ENCODE results near the gene BICRAL.

Gene BICRAL

DNA sequence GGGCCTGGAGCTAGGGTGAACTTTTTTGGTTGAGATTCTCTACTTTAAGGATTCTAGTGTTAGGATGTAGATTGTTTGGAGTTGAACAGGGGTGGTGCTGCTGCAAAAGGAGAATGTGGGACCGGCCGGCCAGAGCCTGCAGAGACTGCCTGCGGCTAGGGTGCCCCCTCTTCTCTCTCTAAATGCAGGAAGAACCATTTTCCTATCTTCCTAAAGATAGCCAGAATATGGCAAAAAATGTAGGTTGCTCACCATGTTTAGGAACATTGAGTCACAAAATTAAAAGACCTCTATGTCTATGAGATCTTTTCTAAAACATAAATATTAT is 39.5 kb downstream of the BICRAL start:
- TF ChIP-seq CTCF (IDR thresholded peaks at IDR 0.05; ENCODE audit: control insufficient read depth, extremely low read depth, insufficient read depth) = no peak
- H3K4me3 ChIP-seq (ENCODE audit: low read depth, low read length) = no peak overlapping the region
- no peak for DNase-seq (ENCODE audit: low read depth)

GRCh38 chr6:42821846-42822245 is 40.0 kb downstream of the BICRAL start:
- no peak for DNase-seq (ENCODE audit: low read depth)
- TF ChIP-seq CTCF (IDR thresholded peaks at IDR 0.05; ENCODE audit: control insufficient read depth, extremely low read depth, insufficient read depth) = no peak
- H3K4me3 ChIP-seq (ENCODE audit: low read depth, low read length) = no peak overlapping the region

DNA sequence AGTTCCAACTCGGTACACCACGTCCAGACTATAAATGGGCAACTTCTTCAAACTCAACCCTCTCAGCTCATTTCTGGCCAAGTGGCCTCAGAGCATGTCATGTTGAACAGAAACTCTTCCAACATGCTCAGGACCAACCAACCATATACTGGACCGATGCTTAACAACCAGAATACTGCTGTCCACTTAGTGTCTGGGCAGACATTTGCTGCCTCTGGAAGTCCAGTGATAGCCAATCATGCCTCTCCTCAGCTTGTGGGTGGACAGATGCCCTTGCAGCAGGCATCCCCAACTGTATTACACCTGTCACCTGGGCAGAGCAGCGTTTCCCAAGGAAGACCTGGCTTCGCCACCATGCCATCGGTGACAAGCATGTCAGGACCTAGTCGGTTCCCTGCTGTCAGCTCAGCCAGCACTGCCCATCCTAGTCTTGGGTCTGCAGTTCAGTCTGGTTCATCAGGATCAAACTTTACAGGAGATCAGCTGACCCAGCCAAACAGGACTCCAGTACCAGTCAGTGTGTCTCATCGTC is 47.8 kb downstream of the BICRAL start:
- no peak for TF ChIP-seq CTCF (IDR thresholded peaks at IDR 0.05; ENCODE audit: control insufficient read depth, extremely low read depth, insufficient read depth)
- no peak overlapping the region for H3K4me3 ChIP-seq (ENCODE audit: low read depth, low read length)
- no peak for DNase-seq (ENCODE audit: low read depth)

DNA sequence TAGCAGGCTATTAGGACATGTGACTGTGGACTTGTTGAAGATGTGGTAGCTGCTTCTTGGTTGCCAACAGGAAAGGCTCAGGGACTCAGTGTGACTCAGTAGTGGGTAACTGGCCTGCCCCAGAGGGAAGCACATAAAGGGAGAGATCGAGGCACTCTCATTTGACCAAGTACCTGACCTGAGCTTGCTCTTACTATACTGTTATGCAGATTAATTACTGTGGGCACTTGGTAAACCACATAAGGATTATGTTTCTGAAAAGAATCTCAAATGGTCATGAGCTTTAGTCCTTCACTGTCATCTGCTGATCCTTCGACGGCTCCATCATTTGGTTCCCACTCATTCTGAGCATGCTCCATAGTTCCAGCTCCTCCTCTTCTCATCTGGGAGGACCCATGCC is 49.4 kb downstream of the BICRAL start:
- DNase-seq (ENCODE audit: low read depth) = no peak
- no peak overlapping the region for H3K4me3 ChIP-seq (ENCODE audit: low read depth, low read length)
- no peak for TF ChIP-seq CTCF (IDR thresholded peaks at IDR 0.05; ENCODE audit: control insufficient read depth, extremely low read depth, insufficient read depth)

DNA sequence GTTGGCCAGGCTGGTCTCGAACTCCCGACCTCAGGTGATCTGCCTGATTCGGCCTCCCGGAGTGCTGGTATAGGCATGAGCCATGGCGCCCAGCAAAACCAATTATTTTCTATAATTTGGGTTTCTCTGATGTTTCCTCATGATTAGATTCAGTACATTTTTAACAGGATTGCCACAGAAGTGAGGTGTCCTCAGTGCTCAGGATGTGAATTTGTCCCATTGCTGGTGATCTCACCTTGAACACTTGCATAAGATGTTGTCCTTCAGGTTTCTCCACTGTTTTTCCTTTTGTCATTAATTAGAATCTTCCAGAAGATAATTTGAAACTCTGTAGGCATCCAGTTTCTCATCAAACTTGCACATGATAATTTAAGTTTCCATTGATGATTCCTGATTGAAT is 52.2 kb downstream of the BICRAL start:
- no peak for TF ChIP-seq CTCF (IDR thresholded peaks at IDR 0.05; ENCODE audit: control insufficient read depth, extremely low read depth, insufficient read depth)
- H3K4me3 ChIP-seq (ENCODE audit: low read depth, low read length) = no peak overlapping the region
- no peak for DNase-seq (ENCODE audit: low read depth)

DNA sequence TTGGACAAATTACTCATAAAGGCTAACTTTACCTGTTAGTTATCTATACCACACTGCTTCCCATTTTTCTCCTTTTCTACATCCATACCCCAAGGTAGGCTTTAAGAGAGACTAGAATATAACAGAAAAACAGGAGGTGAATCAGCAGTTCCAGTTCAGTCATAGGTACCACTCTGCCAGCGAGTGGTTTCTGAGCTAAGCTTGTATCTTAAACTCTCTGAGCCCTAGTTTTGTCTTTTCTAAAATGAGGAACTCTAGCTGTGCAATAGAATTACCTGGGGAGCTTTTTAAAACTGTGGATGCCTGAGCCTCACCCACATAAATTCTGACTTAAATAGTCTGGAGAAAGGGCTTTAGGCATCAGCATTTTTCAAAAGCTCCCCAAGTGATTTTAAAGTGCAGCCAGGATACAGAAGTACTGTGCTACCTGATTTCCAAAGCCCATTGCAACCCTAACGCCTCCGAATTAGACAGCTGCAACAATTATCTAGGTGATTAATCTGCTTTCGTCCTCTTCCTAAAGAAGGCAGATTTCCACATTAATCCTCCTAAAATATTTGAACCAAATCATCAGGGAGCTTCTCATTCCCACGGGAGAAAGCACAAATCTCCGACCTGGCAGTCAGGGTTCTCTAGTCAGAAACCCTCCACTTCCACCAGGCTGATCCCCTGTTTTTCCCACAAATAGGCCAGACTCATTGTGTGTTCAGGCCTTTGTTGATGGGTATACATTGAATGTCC is 60.2 kb downstream of the BICRAL start:
- no peak overlapping the region for H3K4me3 ChIP-seq (ENCODE audit: low read depth, low read length)
- TF ChIP-seq CTCF (IDR thresholded peaks at IDR 0.05; ENCODE audit: control insufficient read depth, extremely low read depth, insufficient read depth) = no peak
- no peak for DNase-seq (ENCODE audit: low read depth)

- DNase-seq (ENCODE audit: low read depth) = no peak
- TF ChIP-seq CTCF (IDR thresholded peaks at IDR 0.05; ENCODE audit: control insufficient read depth, extremely low read depth, insufficient read depth) = no peak
Measured at GRCh38 chr6:42845327-42845694, 63.5 kb downstream of the BICRAL start.

More at GRCh38 chr6:42845327-42845694, 63.5 kb downstream of the BICRAL start:
- H3K4me3 ChIP-seq (ENCODE audit: low read depth, low read length) = no peak overlapping the region
